Heart right ventricle (tissue), 16 donors: ENCODE data around the gene F12. TPM values are rescaled to one million over a fixed set of nuclear protein-coding genes. Genes with fewer than 3 reads are reported as not detected.

Source experiments
- ATAC-seq, 8 donors: fragments of 200-7000 bp; cut with Tn5 transposase; one replicate each; pipeline ENCODE4 v1.9.1; 2020; ENCODE audit warnings: mild to moderate bottlenecking in 8 of 8, moderate library complexity in 8 of 8, moderate number of reproducible peaks in 1 of 8
- DNase-seq, 2 donors: peaks; one replicate each; pipeline ENCODE4 v3.0.0-alpha.2; 2020
- H3K27ac ChIP-seq, 10 donors: fragments of 200-600 bp; sonication (generic) in 2 of 10; one replicate each; pipeline versions ENCODE4 v1.5.0 to v1.8.0; 2020 to 2022; ENCODE audit warnings: mild to moderate bottlenecking in 3 of 10
- H3K27me3 ChIP-seq, 7 donors: fragments of 200-600 bp; one replicate each; pipeline ENCODE4 v1.8.0; 2021 to 2022; ENCODE audit warnings: mild to moderate bottlenecking in 2 of 7
- H3K36me3 ChIP-seq, 9 donors: fragments of 200-600 bp; sonication (generic) in 1 of 9; one replicate each; pipeline versions ENCODE4 v1.5.0 to v1.8.0; 2020 to 2022; ENCODE audit warnings: mild to moderate bottlenecking in 2 of 9
- H3K4me1 ChIP-seq, 9 donors: fragments of 200-600 bp; sonication (generic) in 1 of 9; one replicate each; pipeline versions ENCODE4 v1.5.0 to v1.8.0; 2020 to 2022; ENCODE audit warnings: mild to moderate bottlenecking in 4 of 9
- H3K4me3 ChIP-seq, 10 donors: fragments of 200-600 bp; sonication (generic) in 2 of 10; one replicate each; pipeline versions ENCODE4 v1.5.0 to v1.8.0; 2020 to 2022; ENCODE audit warnings: mild to moderate bottlenecking in 7 of 10, moderate library complexity in 2 of 10
- H3K9me3 ChIP-seq, 11 donors: fragments of 200-600 bp in 10 of 11; sonication (generic) in 2 of 11; one replicate each; pipeline versions ENCODE4 v1.5.0 to v1.8.0; 2013 to 2022; ENCODE audit warnings: mild to moderate bottlenecking in 2 of 11, control low read depth in 1 of 11, moderate library complexity in 1 of 11
- CTCF ChIP-seq, 9 donors: fragments of 200-600 bp; sonication (generic) in 2 of 9; IDR thresholded peaks; one replicate each; pipeline versions ENCODE4 v1.5.0 to v1.8.0; 2021 to 2022; ENCODE audit warnings: antibody characterized with exemption in 9 of 9, mild to moderate bottlenecking in 5 of 9, moderate library complexity in 1 of 9
- WGBS, 2 donors: extraction: QIAGEN DNeasy Blood & Tissue Kit; methylation state at CpG; one replicate each; pipeline ENCODE4 v1.1.7; 2013; ENCODE audit warnings: inconsistent platforms in 1 of 2; 5-methylcytosine and 5-hydroxymethylcytosine counted together
- intact Hi-C, 10 donors: fragments of 100-400 bp; cut with DNase I; formaldehyde crosslinking; loops; one replicate each; pipeline versions ENCODE4 v1.11.1 to v1.14.2; 2022
- polyA plus RNA-seq, 2 donors: library from polyadenylated mRNA; stranded (reverse); fragments of 200-250 nt; gene quantifications; one replicate each; pipeline ENCODE4 v1.2.3, GENCODE V29; 2013
- total RNA-seq, 10 donors: library from RNA; stranded (reverse); fragmentation: NEBNext Ultra II Directional in 3 of 10; extraction: Animal tissue kit (Norgen Biotek cat#: 25700) in 3 of 10; gene quantifications; one replicate each; pipeline versions ENCODE4 v1.2.1 to v1.2.4, GENCODE V29; 2021 to 2023
- donor health status: Arrhythmogenic right ventricular cardiomyopathy.
- donor health status: ischemic (EF 13 %, LVEDD 7.1; RV severe dilation, severe dysfunction).
- donor health status: healthy with polysubstance abuse.
- donor health status: DM: no; HTN: yes; CAD: no.
- donor health status: DM: no; HTN: no; CAD: no.
- donor health status: ischemic (EF 25% LVEDD 6.9; RV normal size, moderate dysfunction).
- donor health status: ischemic (EF 25% LVEDD 5.7; RV mildly dilated, moderate dysfunction).
- donor health status: healthy.
- donor health status: DM: yes; HTN: yes; CAD: no.
- donor health status: Ischemic cardiomyopathy.
- donor health status: ischemic (EF 35%, LVEDD 5.7; RV mildly dilated, moderate dysfunction).
- donor health status: nonischemic (EF 11% LVEDD 7.7; RV severe dilation, severe dysfunction).
- donor health status: DM: yes; HTN: yes; CAD: no.
- donor health status: PGD.
- donor health status: ischemic (EF 29% LVEDD 5.4; RV normal size, mild dysfunction).
- donor health status: nonischemic (EF 23%, LVEDD 6.1; RV moderate dilation, normal function).

F12 gene
- total and polyA plus RNA-seq, 12 donors = 0.25 to 0.37 (median 0.28) TPM; not detected in 9

DNA sequence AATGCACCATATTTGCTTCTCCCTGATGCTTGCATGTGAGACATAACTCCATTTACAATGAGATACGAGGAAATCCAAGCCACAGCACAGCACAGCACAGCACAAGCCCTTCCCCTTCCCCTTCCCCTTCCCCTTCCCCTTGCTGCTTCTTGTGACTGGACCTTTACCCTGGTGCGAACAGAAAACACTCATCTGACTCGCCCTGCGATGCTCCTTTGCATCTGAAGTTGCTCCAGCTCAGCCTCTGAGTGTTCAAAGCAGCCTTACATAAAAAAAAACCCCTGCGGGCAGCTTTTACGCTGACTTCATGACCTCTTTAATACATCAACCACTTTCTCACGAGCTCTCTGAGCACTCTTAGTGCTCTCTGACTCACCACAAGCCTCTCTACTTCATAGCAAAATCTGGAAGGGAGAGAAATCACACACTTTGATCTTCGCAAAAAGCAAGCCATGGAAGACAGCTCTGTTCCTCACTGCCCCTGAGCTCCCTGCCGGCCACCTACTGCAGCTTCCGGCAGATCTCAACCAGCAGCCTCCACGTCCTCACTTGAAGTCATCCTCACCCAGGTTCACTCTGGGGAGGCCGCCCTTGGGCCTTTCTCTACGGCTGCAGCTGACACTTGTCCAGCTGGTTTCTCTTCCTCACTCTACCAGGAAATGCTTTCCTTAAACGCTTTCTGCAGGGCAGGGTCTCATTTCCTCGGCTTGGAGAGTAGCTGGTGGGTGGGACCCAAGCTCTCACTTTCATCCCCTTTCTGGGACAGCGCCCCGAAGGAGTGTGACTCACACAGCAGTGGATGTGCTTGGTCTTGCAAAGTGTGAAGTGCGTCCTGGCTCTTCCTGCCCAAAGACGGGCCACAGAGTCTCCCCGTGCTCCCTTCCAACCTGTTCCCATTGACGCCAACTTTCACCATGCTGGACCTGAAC lies 19.9 kb downstream of the F12 start:
- Histone ChIP-seq H3K27me3 (peaks cover 0 to 40% (median 12%) of the 10 kb centered on the region in 7 donors), H3K4me1 (peaks cover 0 to 30% (median 0%) of the 10 kb centered on the region in 9 donors), H3K27ac (peak overlapping the region in 1 of 10 donors; percentile 61), H3K36me3 (no peaks in the 10 kb centered on the region), H3K9me3 (no peaks in the 10 kb centered on the region), H3K4me3 (no peak overlapping the region)
- DNase-seq = no peak
- intact Hi-C loops = loop anchor here (1.0 to 10.0 kb wide), 11 partner anchors 63 to 275 kb away; no protein-coding TSS in a partner anchor
- 33 to 37% methylated on average over 21 of the region's 21 CpGs for WGBS, 2 donors
- TF ChIP-seq CTCF (IDR thresholded peaks at IDR 0.05) = no peak
- ATAC-seq = peak in 7 of 8 donors; percentile 14 to 41 (median 31)

- TF ChIP-seq CTCF (IDR thresholded peaks at IDR 0.05) = no peak
- ATAC-seq = no peak
- no peaks in the 10 kb centered on the region for H3K9me3 ChIP-seq
- H3K4me3 ChIP-seq = no peak overlapping the region
- WGBS, 2 donors = 88% methylated on average over 10 of the region's 10 CpGs
- peaks cover 0 to 42% (median 14%) of the 10 kb centered on the region in 7 donors for H3K27me3 ChIP-seq
- intact Hi-C loops = loop anchor here in 4 of 10 donors (5.0 to 10.0 kb wide), 3 partner anchors 71 to 274 kb away; no protein-coding TSS in a partner anchor
- peak overlapping the region in 1 of 10 donors; percentile 31 for H3K27ac ChIP-seq
- H3K36me3 ChIP-seq = no peaks in the 10 kb centered on the region
- H3K4me1 ChIP-seq = peaks cover 0 to 30% (median 0%) of the 10 kb centered on the region in 9 donors
- DNase-seq = no peak
Measured at GRCh38 chr5:177388521-177389052, 20.8 kb downstream of the F12 start.

- no peak overlapping the region for H3K27ac ChIP-seq
- no peak for DNase-seq
- no peaks in the 10 kb centered on the region for H3K36me3 ChIP-seq
- peaks cover 0 to 26% (median 0%) of the 10 kb centered on the region in 9 donors for H3K4me1 ChIP-seq
- no peak for ATAC-seq
- WGBS, 2 donors = 84 to 87% methylated on average over 14 of the region's 14 CpGs
- intact Hi-C loops = loop anchor here in 4 of 10 donors (5.0 to 10.0 kb wide), 3 partner anchors 70 to 273 kb away; no protein-coding TSS in a partner anchor
- no peak for TF ChIP-seq CTCF (IDR thresholded peaks at IDR 0.05)
- H3K9me3 ChIP-seq = no peaks in the 10 kb centered on the region
- H3K4me3 ChIP-seq = no peak overlapping the region
- peaks cover 0 to 46% (median 18%) of the 10 kb centered on the region in 7 donors for H3K27me3 ChIP-seq
Measured at GRCh38 chr5:177387405-177387804, 22.0 kb downstream of the F12 start.

DNA sequence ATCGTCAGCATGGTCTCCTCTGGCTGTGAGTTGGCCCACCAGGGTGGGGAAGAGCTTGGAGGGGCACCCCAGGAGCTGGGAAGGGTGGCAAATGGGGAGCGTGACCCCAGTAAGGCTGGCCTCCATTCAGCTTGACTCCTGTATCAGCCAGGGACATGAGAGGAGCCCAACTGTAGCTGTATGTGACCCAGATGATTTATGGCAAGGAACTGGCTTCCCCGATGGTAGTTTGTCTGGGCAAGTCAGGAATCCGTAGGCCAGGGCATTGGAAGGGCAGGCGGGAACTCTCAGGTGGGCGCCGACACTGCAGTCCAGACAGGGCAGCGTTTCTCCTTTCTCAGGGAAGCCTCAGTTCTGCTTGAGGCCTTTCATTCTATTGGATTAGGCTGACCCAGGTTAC lies 22.8 kb downstream of the F12 start:
- intact Hi-C loops = loop anchor here in 4 of 10 donors (5.0 to 10.0 kb wide), 3 partner anchors 69 to 272 kb away; no protein-coding TSS in a partner anchor
- no peak for TF ChIP-seq CTCF (IDR thresholded peaks at IDR 0.05)
- Histone ChIP-seq H3K4me1 (peaks cover 0 to 26% (median 0%) of the 10 kb centered on the region in 9 donors), H3K27me3 (peaks cover 0 to 50% (median 18%) of the 10 kb centered on the region in 7 donors), H3K9me3 (no peaks in the 10 kb centered on the region), H3K36me3 (no peaks in the 10 kb centered on the region), H3K27ac (no peak overlapping the region), H3K4me3 (no peak overlapping the region)
- no peak for ATAC-seq
- DNase-seq = no peak
- WGBS, 2 donors = 89 to 91% methylated on average over 8 of the region's 8 CpGs
